Body of pancreas (tissue), 4 donors: ENCODE measurements around the gene IL1RAPL1. TPM values are rescaled to one million over a fixed set of nuclear protein-coding genes. Genes with fewer than 3 reads are reported as not detected.

ENCODE experiments used
- ATAC-seq: fragments of 150-250 bp; one replicate; pipeline ENCODE4 v1.9.1; 2016
- DNase-seq, 4 donors: peaks; one replicate each; pipeline ENCODE4 v3.0.0-alpha.2; 2019
- H3K27ac ChIP-seq, 4 donors: fragments of 200-600 bp; sonication (generic); 1 replicate in 3 of 4; 2 replicates in 1 of 4; pipeline versions ENCODE4 v1.5.1 to v1.6.1; 2016 to 2019; ENCODE audit warnings: mild to moderate bottlenecking in 1 of 4, mixed read lengths in 1 of 4, moderate library complexity in 1 of 4
- H3K27me3 ChIP-seq, 2 donors: fragments of 200-600 bp; sonication (generic); one replicate each; pipeline ENCODE4 v1.6.0; 2016; ENCODE audit warnings: mild to moderate bottlenecking in 1 of 2
- H3K36me3 ChIP-seq, 2 donors: fragments of 200-600 bp; sonication (generic); replicated peaks in 1 of 2; 2 replicates each; pipeline ENCODE4 v1.5.1; 2016; ENCODE audit warnings: low read depth in 2 of 2; ENCODE audit not compliant: insufficient read depth in 1 of 2
- H3K4me1 ChIP-seq: fragments of 200-600 bp; sonication (generic); one replicate; pipeline ENCODE4 v1.6.0; 2016
- H3K4me3 ChIP-seq, 2 donors: fragments of 200-600 bp; sonication (generic); 1 replicate in 1 of 2; 2 replicates in 1 of 2; pipeline ENCODE4 v1.5.1; 2016 to 2019
- H3K9me3 ChIP-seq, 3 donors: fragments of 200-600 bp; sonication (generic); 1 replicate in 2 of 3; 2 replicates in 1 of 3; pipeline ENCODE4 v1.5.1; 2016
- POLR2A ChIP-seq, 3 donors: fragments of 450-650 bp; IDR thresholded peaks; one replicate each; pipeline ENCODE4 v1.6.1; 2016; ENCODE audit warnings: antibody characterized with exemption in 3 of 3, mild to moderate bottlenecking in 2 of 3
- WGBS, 2 donors: methylation state at CpG; one replicate each; pipeline ENCODE4 v1.1.5; 2017; 5-methylcytosine and 5-hydroxymethylcytosine counted together
- intact Hi-C: fragments of 100-400 bp; cut with DNase I; formaldehyde crosslinking; loops from one replicate; pipeline ENCODE4 v1.15.1; 2023
- total RNA-seq, 2 donors: library from RNA; depleted of rRNA; stranded (reverse); fragments of >200 nt; gene quantifications; one replicate each; pipeline ENCODE4 v1.1.0, GENCODE V29; 2016
- TF ChIP-seq, protein P1 (sequence below), 7 experiments: fragments of 450-650 bp in 4 of 7; fragments of 200-600 bp in 3 of 7; sonication (generic) in 3 of 7; IDR thresholded peaks; one replicate each; pipeline ENCODE4 v1.5.1; 2016 to 2019; ENCODE audit warnings: antibody characterized with exemption in 7 of 7

IL1RAPL1 gene
- total RNA-seq, 2 donors from 2014 or later: 0.26 TPM; not detected in 1

DNA sequence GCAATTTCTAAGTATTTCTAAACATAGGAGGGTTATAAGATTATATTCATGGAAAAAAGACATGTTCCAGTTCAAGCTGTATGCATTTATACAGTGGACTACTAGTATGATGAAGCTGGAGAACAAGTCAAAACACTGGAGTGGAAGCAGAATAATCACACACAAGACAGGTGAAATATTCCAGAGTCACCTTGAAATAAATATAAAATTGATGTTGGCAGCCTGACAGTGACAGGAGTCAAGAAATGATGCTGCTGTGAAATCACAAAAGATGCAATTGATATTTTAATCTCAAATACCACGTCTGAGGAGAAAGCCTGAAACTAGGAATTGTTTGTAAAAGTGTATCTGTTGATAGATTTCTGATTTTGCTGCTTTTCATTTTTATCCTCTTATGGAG lies 667.3 kb downstream of the IL1RAPL1 start:
- ATAC-seq (no peak), DNase-seq (no peak)
- no peak overlapping the region for H3K27ac ChIP-seq
- TF ChIP-seq, protein P1, sequence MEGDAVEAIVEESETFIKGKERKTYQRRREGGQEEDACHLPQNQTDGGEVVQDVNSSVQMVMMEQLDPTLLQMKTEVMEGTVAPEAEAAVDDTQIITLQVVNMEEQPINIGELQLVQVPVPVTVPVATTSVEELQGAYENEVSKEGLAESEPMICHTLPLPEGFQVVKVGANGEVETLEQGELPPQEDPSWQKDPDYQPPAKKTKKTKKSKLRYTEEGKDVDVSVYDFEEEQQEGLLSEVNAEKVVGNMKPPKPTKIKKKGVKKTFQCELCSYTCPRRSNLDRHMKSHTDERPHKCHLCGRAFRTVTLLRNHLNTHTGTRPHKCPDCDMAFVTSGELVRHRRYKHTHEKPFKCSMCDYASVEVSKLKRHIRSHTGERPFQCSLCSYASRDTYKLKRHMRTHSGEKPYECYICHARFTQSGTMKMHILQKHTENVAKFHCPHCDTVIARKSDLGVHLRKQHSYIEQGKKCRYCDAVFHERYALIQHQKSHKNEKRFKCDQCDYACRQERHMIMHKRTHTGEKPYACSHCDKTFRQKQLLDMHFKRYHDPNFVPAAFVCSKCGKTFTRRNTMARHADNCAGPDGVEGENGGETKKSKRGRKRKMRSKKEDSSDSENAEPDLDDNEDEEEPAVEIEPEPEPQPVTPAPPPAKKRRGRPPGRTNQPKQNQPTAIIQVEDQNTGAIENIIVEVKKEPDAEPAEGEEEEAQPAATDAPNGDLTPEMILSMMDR (IDR thresholded peaks at IDR 0.05): no peak
- TF ChIP-seq POLR2A (IDR thresholded peaks at IDR 0.05): no peak
- H3K4me1 ChIP-seq: no peaks in the 10 kb centered on the region
- H3K36me3 ChIP-seq: no peaks in the 10 kb centered on the region
- WGBS, 2 donors: 29 to 41% methylated on average over 1 of the region's 1 CpG
- intact Hi-C loops: no loop called here
- no peak overlapping the region for H3K4me3 ChIP-seq
- H3K27me3 ChIP-seq: no peaks in the 10 kb centered on the region
- no peaks in the 10 kb centered on the region for H3K9me3 ChIP-seq

DNA sequence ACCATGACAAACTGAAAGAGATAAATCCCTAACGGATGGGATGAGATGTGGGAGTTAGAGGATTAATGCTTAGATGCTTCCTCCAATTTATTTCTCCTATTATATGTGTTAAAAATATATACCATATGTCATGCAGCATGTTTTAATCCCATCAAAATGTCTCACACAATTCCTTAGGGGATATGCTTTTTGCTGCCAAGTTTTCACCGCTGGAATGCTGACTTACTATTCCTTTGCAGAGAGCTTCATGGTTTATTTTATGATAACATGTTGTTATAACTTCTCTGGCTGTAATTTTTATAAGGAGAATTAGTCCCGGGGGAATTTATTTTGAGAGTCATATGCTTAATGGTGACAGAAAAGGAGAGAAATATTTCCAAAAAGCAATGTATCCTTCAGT lies 670.3 kb downstream of the IL1RAPL1 start:
- ATAC-seq: no peak

DNA sequence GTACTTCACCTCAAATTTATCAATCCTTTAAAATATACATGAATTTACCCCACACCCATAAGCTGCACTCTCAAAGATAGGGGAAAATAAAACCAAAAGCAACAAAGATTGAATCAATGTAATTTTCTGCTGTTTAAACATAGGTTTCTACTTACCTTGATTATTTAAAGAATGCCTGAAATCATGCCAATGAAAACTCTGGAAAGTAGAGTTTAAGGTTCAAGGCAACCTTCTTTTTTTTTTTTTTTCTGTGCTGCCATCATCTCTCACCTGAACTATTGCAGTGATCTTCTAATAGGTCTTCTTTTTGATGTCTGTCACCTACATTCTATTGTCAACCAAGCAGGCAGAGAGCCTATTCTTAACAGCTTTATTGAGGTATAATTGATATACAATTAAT lies 682.1 kb downstream of the IL1RAPL1 start:
- Histone ChIP-seq H3K9me3 (no peaks in the 10 kb centered on the region), H3K4me1 (no peaks in the 10 kb centered on the region), H3K36me3 (no peaks in the 10 kb centered on the region), H3K4me3 (no peak overlapping the region), H3K27ac (no peak overlapping the region), H3K27me3 (no peaks in the 10 kb centered on the region)
- TF ChIP-seq, protein P1 (IDR thresholded peaks at IDR 0.05): no peak
- TF ChIP-seq POLR2A (IDR thresholded peaks at IDR 0.05): no peak
- ATAC-seq: no peak
- intact Hi-C loops: no loop called here
- DNase-seq: no peak

More for the DNA sequence above, 670.3 kb downstream of the IL1RAPL1 start:
- no peaks in the 10 kb centered on the region for H3K36me3 ChIP-seq
- H3K4me1 ChIP-seq: no peaks in the 10 kb centered on the region
- 57 to 61% methylated on average over 3 of the region's 3 CpGs for WGBS, 2 donors
- TF ChIP-seq POLR2A (IDR thresholded peaks at IDR 0.05): no peak
- TF ChIP-seq, protein P1 (IDR thresholded peaks at IDR 0.05): no peak
- intact Hi-C loops: no loop called here
- H3K27me3 ChIP-seq: no peaks in the 10 kb centered on the region
- no peaks in the 10 kb centered on the region for H3K9me3 ChIP-seq
- H3K27ac ChIP-seq: no peak overlapping the region
- no peak for DNase-seq
- no peak overlapping the region for H3K4me3 ChIP-seq

DNA sequence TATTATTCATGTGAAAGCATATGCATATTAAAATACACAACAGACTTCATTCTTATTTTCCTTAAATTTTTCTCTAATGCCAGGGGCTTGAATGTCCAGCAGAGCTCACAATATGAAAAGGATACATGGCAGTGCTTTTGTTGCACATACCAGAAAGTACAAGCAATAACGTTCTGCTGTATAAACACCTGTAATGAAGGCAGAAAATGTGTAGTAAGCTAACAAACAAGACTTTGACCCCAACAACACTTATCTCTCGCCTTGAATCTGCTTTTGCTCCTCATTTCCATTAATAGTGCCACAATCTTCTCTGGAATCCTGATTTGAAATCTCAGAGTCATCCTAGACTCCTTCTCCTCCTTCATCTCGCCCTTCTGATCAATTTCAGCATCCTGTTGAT lies 687.3 kb downstream of the IL1RAPL1 start:
- WGBS, 2 donors: 23 to 26% methylated on average over 3 of the region's 3 CpGs
- ATAC-seq: no peak
- TF ChIP-seq, protein P1 (IDR thresholded peaks at IDR 0.05): no peak
- no peak for TF ChIP-seq POLR2A (IDR thresholded peaks at IDR 0.05)
- DNase-seq: no peak
- H3K4me1 ChIP-seq: no peaks in the 10 kb centered on the region
- intact Hi-C loops: no loop called here
- no peaks in the 10 kb centered on the region for H3K27me3 ChIP-seq
- no peak overlapping the region for H3K27ac ChIP-seq
- no peaks in the 10 kb centered on the region for H3K36me3 ChIP-seq
- no peaks in the 10 kb centered on the region for H3K9me3 ChIP-seq
- no peak overlapping the region for H3K4me3 ChIP-seq

DNA sequence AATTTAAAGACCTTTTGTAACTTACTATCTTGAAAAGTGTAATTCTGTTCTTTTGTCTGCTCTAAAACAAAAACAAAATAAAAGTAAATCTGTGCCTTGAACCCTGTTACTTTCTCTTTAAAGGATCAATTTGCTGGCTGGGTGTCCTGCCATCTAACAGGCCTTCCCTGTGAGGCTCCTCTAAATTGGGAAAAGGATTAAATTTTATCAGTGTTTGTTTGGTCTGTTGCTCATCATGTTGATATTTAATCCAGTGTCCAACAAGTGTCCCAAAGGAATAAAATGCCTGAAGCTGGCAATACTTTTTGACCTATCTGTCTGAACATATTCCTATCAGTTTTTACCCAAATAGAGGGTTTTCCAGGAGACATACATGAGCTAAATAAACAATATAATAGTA lies 688.7 kb downstream of the IL1RAPL1 start:
- H3K27me3 ChIP-seq: no peaks in the 10 kb centered on the region
- no peak overlapping the region for H3K27ac ChIP-seq
- no peak overlapping the region for H3K4me3 ChIP-seq
- intact Hi-C loops: no loop called here
- ATAC-seq (no peak), DNase-seq (no peak)
- TF ChIP-seq, protein P1 (IDR thresholded peaks at IDR 0.05): no peak
- no peak for TF ChIP-seq POLR2A (IDR thresholded peaks at IDR 0.05)
- no peaks in the 10 kb centered on the region for H3K4me1 ChIP-seq
- no peaks in the 10 kb centered on the region for H3K36me3 ChIP-seq
- no peaks in the 10 kb centered on the region for H3K9me3 ChIP-seq
